ENCODE results near the gene SMG6. TPM values are rescaled to one million over a fixed set of nuclear protein-coding genes. Genes with fewer than 3 reads are reported as not detected.

Gene SMG6
- total RNA-seq, 4 donors from 2014 or later = 13.3 to 74.9 (median 41.6) TPM

DNA sequence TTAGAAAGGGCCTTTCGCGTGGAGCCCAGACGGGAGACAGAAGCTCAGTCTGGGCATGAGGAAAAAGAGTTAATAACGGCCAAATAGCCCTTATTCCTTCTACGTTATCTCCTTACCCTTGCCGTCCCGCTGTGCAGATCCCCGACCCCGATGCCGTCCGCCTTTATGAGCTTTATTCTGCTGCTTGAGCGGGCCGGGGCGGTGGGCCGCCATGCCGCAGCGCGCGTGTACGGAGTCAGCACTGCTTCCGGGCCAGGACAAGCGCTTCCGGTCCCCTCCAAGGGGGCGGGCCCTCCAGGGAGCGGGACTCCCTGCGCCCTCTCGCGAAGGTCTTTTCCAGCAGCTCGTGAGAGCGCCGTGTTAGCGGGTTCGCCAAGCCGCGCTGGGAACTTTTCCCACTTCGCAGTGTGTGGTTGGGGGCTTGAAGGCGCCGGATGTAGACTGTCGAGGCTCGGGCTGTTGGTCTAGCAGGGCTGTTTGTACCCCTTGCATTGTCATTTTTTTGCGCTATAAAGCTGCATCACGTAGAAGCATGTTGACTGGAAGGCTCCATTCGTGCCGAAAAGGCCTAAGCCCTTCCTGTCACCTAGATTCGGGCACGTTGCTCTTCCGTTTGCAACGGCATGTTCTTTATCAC lies 32.7 kb upstream of the SMG6 start, which contains the start of gene TSR1:
Gene TSR1, minus strand, starts transcription at position 243 of the 637 bp plus-strand sequence. Its CDS starts 30 bp downstream, at position 213.
- no peaks in the 10 kb centered on the region for H3K27me3 ChIP-seq
- intact Hi-C loops (cut with DNase I; ENCODE audit: low total_unique reads) = no loop called here
- TF ChIP-seq, protein P1, sequence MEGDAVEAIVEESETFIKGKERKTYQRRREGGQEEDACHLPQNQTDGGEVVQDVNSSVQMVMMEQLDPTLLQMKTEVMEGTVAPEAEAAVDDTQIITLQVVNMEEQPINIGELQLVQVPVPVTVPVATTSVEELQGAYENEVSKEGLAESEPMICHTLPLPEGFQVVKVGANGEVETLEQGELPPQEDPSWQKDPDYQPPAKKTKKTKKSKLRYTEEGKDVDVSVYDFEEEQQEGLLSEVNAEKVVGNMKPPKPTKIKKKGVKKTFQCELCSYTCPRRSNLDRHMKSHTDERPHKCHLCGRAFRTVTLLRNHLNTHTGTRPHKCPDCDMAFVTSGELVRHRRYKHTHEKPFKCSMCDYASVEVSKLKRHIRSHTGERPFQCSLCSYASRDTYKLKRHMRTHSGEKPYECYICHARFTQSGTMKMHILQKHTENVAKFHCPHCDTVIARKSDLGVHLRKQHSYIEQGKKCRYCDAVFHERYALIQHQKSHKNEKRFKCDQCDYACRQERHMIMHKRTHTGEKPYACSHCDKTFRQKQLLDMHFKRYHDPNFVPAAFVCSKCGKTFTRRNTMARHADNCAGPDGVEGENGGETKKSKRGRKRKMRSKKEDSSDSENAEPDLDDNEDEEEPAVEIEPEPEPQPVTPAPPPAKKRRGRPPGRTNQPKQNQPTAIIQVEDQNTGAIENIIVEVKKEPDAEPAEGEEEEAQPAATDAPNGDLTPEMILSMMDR (IDR thresholded peaks at IDR 0.05) = peak in 3 of 4 experiments; percentile 38 to 53 (median 40)
- TF ChIP-seq POLR2A (IDR thresholded peaks at IDR 0.05) = peak; percentile 61 to 76
- H3K4me1 ChIP-seq = peaks cover 0 to 5% of the 10 kb centered on the region in 2 donors
- H3K27ac ChIP-seq = peak within 1 kb of the TSS; percentile 79 to 90
- DNase-seq = peak; percentile 85 to 89
- no peaks in the 10 kb centered on the region for H3K36me3 ChIP-seq
- peak within 1 kb of the TSS; percentile 85 to 97 for H3K4me3 ChIP-seq
- H3K9me3 ChIP-seq = no peaks in the 10 kb centered on the region

DNA sequence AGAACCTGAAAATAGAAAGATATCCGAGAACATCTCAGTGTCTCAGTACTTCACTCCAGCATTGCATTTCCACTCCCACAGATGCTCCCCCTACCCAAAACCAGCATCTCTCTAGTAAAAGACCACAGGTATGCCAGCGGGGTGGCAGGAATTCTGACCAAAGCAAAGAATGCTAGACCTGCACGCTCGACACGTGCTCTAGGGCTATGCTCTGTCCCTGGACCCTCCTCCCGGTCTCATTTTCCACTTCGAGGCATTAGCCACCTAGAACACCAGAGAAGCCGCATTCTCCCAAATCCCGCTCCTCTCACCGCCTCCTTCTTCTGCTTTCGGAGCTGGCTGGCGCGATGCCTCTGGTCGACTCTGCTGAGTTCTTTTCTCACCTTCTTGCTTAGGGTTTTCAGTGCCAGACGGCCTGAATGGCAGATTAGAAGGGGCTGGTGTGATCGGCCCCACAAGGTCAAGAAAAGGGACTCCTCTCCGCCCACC lies 32.2 kb upstream of the SMG6 start:
- peak in 1 of 2 donors; percentile 25 for DNase-seq
- H3K27ac ChIP-seq = peak overlapping the region; percentile 79 to 90
- TF ChIP-seq, protein P1 (IDR thresholded peaks at IDR 0.05) = no peak
- TF ChIP-seq POLR2A (IDR thresholded peaks at IDR 0.05) = no peak

DNA sequence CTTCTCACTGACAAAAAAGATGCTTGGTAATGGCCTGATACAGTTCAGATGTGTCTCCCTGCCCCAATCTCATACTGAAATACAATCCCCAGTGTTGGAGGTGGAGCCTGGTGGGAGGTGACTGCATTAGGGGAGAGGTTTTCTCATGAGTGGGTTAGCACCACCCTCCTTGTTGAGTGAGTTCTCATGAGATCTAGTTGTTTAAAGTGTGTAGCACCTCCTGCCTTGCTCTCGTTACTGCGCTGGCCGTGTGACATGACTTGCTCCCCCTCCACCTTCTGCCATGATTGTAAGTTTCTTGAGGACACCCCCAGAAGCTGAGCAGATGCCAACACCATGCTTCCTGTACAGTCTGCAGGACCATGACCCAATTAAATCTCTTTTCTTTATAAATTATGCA lies 27.7 kb upstream of the SMG6 start:
- intact Hi-C loops (cut with DNase I; ENCODE audit: low total_unique reads) = no loop called here

More for the DNA sequence above, 32.2 kb upstream of the SMG6 start:
- Histone ChIP-seq H3K4me3 (peak overlapping the region; percentile 85 to 97), H3K36me3 (no peaks in the 10 kb centered on the region), H3K4me1 (peaks cover 0 to 5% of the 10 kb centered on the region in 2 donors), H3K9me3 (no peaks in the 10 kb centered on the region), H3K27me3 (no peaks in the 10 kb centered on the region)
- intact Hi-C loops (cut with DNase I; ENCODE audit: low total_unique reads) = no loop called here

DNA sequence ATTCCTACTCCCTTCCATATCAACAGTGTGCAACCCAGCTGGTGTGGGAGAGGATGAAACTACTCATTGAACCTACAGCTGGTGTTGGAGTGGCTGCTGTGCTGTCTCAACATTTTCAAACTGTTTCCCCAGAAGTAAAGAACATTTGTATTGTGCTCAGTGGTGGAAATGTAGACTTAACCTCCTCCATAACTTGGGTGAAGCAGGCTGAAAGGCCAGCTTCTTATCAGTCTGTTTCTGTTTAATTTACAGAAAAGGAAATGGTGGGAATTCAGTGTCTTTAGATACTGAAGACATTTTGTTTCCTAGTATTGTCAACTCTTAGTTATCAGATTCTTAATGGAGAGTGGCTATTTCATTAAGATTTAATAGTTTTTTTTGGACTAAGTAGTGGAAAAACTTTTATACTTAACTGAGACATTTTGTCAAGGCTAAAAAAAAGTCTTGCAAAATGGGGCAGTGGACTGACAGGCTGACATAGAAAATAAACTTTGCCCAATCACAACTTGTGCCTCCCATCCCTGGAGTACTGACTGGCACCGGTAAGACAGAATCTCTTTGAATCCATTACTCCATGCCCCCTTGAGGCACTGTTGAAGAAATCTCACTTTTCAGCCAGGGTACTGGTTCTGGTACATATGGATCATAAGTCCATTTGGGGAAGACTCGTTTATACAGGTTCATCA lies 20.2 kb upstream of the SMG6 start:
- Histone ChIP-seq H3K27me3 (no peaks in the 10 kb centered on the region), H3K36me3 (no peaks in the 10 kb centered on the region), H3K27ac (no peak overlapping the region), H3K4me3 (no peak overlapping the region), H3K4me1 (no peaks in the 10 kb centered on the region), H3K9me3 (no peaks in the 10 kb centered on the region)
- DNase-seq = no peak
- TF ChIP-seq, protein P1 (IDR thresholded peaks at IDR 0.05) = no peak
- no peak for TF ChIP-seq POLR2A (IDR thresholded peaks at IDR 0.05)
- intact Hi-C loops (cut with DNase I; ENCODE audit: low total_unique reads) = no loop called here

More for the DNA sequence above, 27.7 kb upstream of the SMG6 start:
- H3K4me1 ChIP-seq = peaks cover 0 to 5% of the 10 kb centered on the region in 2 donors
- H3K4me3 ChIP-seq = no peak overlapping the region
- H3K27ac ChIP-seq = no peak overlapping the region
- H3K36me3 ChIP-seq = no peaks in the 10 kb centered on the region
- no peaks in the 10 kb centered on the region for H3K9me3 ChIP-seq
- TF ChIP-seq POLR2A (IDR thresholded peaks at IDR 0.05) = no peak
- TF ChIP-seq, protein P1 (IDR thresholded peaks at IDR 0.05) = no peak
- H3K27me3 ChIP-seq = no peaks in the 10 kb centered on the region
- no peak for DNase-seq

DNA sequence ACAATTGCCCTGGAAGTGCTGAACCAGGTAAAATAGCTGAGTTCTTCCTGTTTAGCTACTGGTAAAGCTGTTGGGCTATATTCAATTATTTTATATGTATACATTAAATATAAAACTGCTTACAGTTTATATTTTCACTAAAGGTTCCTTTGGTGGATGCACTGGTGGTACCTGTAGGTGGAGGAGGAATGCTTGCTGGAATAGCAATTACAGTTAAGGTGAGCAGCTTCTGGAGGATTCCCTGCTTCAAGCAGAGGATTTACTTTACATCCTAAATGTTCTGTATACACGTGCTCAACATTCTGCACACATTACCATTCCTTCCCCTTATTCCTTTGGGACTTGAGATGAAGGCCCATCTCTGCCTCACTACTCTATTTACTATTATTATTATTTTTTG lies 17.8 kb upstream of the SMG6 start:
- Histone ChIP-seq H3K4me3 (no peak overlapping the region), H3K9me3 (no peaks in the 10 kb centered on the region), H3K4me1 (no peaks in the 10 kb centered on the region), H3K27ac (no peak overlapping the region), H3K36me3 (no peaks in the 10 kb centered on the region), H3K27me3 (no peaks in the 10 kb centered on the region)
- TF ChIP-seq, protein P1 (IDR thresholded peaks at IDR 0.05) = no peak
- TF ChIP-seq POLR2A (IDR thresholded peaks at IDR 0.05) = no peak
- no peak for DNase-seq
- intact Hi-C loops (cut with DNase I; ENCODE audit: low total_unique reads) = no loop called here

All from uterus (tissue), 4 donors.